Hematopoietic multipotent progenitor cell treated with erythropoietin and hydrocortisone succinate and interleukin-3 and kit ligand, for 17 days (in vitro differentiated cells): ENCODE measurements around the gene P2RX5.
"Not testable (repeated sequence)": the region's sequence is repeated elsewhere in the genome, so short reads cannot be mapped to it uniquely, and the experiment has no call there.

Experiments
- DNase-seq: peaks from one replicate; pipeline ENCODE4 v3.0.0-alpha.2; 2015; ENCODE audit warnings: low spot score

P2RX5 gene

DNA sequence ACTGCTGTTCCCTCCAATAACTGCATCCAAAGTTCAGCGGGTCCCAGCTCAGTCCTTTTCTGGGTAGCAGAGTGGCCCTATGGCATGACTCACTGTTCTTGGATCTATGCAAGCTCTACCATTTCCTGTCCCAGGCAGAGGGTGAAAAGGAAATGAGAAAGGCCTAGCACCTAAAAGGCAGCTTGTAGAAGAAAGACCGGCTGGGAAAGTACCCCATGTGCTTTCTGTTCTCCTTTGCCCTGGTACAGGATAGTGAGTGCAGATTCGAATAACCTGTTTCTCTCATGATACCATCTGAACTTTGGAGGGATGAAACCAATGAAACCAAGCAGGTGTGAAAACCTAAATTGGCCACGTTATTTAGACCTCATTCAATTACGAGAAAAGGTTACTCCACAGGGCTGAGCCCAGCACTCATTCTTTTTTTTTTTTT, 15.0 kb upstream of the P2RX5 start:
- no peak for DNase-seq

DNA sequence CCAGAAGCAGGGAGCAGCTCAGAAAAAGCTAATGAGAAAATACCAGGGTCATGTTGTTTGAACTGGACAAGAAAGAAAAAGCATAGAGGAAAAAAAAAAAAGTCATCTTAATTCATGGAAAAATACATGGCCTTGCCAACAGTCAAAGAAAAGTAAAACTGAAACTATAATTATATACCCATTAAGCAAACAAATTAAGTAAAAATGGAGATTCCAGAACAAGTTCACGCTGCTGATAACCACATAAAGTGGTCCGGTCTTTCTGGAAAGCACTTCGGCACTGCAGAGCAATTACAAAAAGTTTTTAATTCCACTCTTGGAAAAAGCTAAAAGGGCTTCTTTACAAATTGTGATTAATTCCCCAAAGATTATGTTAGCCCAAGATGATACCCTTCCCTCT, 12.4 kb upstream of the P2RX5 start:
- DNase-seq, result no peak

DNA sequence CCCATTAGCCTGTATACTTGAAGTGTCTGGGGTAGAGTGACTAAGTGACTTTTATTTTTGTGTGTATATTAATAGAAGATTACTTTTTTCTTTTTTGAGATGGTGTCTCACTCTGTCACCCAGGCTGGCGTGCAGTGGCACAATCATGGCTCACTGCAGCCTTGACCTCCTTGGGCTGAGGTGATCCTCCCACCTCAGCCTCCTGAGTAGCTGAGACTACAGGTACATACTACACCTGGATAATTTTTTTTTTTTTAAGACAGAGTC, 9.7 kb upstream of the P2RX5 start:
- DNase-seq, result not testable (repeated sequence)

DNA sequence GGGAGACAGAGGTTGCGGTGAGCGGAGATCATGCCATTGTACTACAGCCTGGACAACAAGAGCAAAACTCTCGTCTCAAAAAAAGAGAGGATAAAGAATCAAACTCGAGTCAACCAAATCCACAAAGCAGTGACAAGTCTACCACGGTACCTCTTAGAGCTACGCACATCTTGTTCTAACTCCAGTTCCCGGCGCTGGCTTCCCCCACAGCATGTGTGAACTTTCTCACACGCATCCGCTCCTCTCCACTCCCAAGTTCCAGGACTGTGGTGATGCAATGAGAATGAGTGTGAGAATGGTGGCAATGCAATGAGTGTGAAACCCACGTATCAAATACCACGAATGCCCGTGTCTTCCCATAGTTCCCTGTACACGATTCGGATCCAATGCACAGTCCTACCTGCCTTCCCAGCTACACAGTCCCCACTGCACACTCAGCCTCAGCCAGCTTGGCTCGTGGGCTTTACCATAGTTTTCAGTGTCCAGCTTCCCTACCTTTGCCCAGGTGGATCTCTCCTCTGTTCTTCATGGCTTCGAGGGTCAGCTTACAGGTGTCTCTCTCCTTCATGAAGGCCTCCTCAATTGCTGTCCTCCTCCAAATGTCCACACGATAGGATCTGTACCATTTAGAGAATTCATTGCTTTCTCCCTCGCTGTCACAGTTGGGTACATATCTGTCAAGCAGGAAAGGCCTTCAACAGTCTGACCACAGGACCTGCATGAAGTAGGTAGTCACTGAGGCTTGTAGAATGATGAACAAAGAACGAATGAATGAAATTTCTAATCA, 9.2 kb upstream of the P2RX5 start:
- no peak for DNase-seq

DNA sequence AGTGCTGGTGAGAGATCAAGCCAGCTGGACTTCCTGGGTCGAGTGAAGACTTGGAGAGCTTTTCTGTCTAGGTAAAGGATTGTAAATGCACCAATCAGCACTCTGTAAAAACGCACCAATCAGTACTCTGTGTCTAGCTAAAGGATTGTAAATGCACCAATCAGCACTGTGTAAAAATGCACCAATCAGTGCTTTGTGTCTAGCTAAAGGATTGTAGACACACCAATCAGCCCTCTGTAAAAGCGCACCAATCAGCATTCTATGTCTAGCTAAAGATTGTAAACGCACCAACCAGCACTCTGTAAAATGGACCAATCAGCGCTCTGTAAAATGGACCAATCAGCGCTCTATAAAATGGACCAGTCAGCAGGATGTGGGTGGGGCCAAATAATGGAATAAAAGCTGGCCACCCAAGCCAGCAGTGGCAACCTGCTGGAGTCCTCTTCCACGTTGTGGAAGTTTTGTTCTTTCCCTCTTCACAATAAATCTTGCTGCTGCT, 6.1 kb upstream of the P2RX5 start:
- not testable (repeated sequence) for DNase-seq

DNA sequence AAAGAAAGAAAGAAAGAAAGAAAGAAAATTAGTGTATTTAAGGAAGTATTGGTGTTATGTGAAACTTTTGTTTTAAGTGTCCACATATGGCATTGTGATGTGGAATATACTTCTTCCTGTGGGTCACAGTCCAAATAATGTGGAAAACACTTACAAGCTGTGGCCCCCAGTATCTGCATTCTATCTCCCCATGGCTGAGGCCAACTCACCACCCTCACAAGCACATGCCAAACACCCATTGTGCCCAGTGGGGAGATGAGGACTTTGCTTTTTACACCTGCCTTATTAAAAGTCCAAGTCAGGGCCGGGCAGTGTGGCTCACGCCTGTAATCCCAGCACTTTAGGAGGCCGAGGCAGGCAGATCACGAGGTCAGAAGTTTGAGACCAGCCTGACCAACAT, 4.0 kb upstream of the P2RX5 start:
- DNase-seq, result no peak

DNA sequence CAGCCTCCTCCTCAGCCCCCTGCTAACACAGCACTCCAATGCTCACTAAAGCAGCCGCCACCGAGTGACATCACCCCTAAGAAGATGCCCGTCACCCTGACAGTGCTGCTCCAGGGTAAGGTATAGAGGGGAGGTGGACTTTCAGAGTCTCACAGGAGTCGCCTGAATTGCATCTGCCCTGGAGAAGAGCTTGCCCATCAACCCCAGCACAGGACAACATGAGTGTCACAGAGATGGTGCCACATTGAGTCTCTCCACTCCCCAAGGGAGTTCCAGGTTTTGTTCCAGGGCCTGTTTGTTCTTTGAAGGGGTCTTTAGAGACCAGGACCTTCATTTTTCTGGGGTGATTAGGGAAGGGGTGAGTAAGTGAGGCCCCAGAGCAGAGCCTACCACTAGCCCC, 2.2 kb upstream of the P2RX5 start:
- DNase-seq, result no peak

DNA sequence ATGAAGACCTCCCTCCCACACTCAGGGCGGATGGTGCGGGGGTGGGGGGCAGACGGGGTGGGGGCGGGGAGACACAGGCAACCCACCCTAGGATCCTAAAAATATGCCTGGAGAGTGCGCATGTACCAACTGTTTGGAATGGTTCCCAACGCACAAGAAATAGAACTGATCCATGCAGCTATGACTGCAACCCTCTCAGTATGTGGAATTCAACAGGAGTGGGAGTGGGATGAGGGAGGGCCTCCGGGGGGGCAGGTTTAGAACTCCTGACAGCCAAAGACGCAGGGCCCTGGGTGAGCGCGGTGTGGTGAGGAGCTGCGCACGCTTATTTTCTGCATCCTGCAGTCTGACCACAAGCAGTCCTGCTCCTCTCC, 1.1 kb upstream of the P2RX5 start:
- no peak for DNase-seq

DNA sequence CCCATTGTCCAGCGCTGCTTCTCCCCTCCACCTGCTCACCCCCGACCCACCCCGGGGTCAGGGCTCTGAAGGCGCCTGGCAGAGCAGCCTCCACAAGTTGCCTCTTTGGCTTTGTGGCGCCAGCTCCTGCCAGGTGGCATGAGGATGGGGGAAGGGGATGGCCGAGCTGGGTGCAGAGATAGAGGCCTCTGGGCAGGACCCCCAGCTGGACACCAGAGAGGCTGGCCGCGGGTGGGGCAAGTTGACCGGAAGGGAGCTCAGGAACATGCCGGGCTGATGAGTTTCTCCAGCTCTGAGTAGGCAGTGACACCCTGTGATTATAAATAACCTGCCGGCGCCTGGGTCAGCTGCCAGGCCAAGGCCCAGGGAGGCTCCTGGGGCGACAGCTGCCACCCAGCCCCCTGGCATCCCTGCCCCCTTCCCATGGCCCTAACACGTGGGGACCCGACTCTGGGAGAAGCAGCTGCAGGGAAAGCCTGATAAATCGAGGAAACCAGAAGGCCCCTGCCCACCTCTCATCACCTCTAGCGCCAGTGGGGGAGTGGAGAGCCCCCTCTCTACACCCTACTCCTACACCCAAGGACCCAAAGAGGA, 729 bp downstream of the P2RX5 start:
- no peak for DNase-seq

DNA sequence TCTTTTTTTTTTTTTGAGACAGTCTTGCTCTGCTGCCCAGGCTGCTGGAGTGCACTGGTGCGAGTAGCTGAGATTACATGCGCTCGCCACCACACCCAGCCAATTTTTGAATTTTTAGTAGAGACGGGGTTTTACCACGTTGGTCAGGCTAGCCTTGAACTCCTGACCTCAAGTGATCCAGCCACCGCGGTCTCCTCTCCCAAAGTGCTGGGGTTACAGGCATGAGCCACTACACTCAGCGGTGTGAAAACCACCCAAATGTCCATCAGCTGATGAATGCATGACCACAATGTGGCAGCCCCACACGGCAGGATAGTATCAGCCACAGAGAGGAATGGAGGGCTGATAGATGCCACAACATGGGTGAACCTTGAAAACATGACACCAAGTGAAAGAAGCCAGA, 2.1 kb downstream of the P2RX5 start:
- no peak for DNase-seq

DNA sequence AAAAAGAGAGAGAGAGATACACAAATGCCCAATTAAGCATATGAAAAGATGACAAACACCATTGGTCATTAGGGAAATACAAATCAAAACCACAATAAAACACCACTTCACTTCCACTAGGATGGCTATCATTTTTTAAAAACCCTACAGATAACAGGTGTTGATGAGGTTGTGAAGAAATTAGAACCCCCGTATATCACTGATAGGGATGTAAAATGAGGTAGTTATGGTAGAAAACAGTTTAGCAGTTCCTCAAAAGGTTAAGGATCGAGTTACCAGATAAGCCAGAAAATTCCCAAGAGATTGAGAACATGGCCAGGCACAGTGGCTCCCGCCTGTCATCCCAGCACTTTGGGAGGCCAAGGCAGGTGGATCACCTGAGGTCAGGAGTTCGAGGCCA, 2.8 kb downstream of the P2RX5 start:
- DNase-seq, result no peak

DNA sequence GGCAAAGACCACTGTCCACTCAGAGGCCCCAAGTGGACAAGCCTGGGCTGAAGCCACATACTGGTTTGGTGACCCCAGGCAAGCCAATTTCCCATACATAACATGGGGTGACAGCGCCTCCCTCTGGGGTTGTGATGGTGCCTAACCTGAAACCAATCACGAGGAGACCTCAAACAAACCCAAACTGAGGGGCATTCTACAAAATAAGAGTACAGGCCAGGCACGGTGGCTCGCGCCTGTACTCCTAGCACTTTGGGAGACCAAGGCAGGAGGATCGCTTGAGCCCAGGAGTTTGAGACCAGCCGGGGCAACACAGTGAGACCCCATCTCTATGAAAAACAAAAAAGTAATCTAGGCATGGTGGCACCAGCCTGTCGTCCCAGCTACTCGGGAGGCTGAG, 3.6 kb downstream of the P2RX5 start:
- DNase-seq, result peak; percentile 14

DNA sequence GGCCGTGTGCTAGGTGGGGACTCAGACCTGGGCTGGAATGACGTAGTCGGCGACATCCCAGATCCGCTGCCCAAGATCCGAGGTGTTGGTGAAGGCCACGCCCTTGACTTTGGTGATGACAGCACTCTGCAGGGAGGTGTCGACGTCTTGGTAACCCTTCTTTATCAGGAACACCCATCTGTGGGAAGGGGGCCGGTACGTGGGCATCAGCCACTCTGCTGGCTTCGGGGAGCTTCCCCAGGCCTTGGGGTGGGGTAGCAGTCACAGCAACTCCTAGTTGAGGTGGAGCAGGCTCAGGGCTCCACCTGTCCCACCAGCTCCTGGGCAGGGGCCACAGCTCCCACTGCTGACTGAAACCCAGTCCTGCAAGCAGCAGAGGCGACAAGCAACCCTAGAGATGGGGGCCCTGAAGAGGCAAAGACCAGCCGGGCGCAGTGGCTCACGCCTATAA, 4.3 kb downstream of the P2RX5 start:
- DNase-seq, result no peak

DNA sequence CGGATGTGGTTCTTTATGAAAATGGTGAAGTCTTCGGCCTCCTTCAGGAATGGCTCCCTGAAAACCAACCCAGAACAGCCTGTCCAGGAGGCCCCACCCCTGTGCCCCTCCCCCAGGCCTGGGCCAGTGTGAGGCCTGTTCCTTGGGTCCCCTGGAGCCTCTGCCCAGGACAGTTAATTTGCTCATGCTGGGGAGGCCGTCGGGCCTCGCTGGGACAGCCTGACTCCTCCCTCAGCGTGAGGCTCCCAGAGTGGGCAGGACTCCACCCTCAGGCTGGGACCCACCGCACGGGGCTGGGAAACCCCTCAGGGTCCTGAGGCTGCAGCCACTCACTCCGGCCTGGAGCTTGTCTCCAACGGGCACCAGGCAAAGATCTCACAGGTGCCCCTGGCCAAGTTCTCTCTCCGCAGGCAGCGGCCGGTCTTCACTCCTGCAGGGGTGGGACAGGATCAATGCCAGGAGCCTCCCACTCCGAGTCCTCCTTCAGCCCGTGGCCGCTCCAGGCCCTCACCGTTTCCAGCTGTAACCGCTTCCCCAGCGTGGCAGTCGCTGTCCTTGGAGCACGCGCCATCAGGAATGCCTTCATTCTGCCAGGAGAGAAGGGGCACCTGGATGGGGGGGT, 5.8 kb downstream of the P2RX5 start:
- no peak for DNase-seq

DNA sequence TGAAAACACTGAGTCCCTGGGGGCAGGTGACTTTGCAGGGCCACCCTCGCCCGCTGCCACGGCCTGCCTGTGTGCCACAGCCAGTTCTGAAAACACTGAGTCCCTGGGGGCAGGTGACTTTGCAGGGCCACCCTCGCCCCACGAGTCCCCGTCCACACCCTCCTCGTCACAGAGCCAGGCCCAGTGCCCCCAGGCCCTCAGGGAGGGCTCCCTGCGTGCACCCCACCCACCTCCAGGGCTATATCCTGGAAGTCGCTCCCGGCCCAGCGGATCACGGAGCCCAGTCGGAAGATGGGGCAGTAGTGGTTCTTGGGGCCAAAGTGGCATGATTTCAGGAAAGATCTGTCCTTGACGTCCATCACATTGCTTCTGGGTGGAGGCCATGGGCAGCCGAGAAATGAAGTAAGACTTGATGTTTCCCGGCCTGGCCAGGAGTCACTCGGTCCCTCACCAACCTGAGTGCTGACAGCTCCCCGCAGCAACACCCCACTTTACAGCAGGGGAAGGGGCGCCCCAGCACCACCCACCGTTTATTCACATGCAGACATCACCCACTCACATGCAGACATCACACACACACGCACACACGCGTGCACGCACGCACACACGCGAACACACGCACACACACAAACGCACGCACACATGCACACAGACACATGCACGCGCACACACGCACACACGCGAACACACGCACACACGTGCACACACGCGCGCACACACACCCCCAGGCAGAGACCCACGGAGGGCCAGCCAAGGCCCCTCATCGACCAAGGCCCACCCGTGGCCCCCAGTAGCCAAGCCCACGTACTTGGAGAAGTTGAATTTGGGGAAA, 6.5 kb downstream of the P2RX5 start:
- DNase-seq, result no peak

DNA sequence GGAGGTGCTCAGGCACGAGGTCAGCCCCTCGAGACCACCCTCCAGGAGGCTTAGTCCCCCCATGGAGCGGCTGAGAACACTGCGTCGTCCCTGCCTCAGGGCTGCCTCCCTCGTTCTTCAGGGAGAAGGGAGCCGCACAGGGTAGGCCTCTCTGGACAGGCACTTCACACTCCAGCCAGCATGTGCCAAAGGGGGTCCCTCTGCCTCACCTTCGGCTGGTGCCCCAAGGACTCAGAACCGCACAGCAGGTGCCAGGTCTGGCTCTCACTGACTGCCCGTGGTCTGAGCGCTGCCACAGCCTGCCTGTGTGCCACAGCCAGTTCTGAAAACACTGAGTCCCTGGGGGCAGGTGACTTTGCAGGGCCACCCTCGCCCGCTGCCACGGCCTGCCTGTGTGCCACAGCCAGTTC, 7.1 kb downstream of the P2RX5 start:
- no peak for DNase-seq

DNA sequence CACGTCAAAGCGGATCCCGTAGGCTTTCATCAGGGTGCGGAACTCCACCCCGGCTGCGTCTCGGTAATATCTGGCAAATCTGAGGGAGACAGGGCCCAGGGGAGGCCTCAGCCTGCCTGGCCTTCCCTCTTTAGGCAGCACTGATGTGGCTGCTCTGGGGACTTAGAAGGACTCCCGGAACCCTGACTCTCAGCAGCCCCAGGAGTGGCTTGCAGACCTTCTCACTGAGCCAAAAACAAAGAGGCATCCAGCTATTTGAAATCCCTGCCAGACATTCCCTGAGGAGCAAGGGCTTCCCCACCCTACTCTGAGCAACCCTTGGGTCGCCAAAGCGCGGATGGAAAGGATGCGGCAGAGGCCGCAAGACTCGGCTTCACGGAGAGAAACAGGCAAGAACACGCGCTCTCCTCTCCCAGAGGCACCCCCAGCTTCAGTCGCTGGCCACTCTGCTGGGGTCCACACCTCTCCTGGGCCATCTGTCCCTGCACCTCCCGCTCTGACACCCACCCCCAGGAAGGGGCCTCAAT, 7.9 kb downstream of the P2RX5 start:
- no peak for DNase-seq

DNA sequence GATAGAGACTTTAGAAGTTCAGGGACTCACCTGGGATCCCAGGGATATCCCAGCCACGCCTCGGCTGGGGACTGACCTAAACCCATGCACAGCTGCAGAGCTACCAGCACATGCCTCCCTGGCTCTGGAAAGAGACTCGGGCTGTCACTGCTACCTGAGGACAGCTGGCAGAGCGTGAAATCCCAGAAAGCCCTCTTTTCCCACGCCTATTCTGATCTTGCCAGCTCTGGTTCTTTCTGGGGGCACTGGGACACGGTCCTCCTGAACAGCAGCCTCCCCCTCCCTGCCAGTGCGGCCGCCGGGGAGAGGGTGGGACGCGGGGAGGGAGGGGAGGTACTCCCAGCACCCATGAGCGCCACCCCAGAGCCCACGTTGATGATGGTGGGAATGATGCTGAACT, 10.8 kb downstream of the P2RX5 start:
- no peak for DNase-seq

DNA sequence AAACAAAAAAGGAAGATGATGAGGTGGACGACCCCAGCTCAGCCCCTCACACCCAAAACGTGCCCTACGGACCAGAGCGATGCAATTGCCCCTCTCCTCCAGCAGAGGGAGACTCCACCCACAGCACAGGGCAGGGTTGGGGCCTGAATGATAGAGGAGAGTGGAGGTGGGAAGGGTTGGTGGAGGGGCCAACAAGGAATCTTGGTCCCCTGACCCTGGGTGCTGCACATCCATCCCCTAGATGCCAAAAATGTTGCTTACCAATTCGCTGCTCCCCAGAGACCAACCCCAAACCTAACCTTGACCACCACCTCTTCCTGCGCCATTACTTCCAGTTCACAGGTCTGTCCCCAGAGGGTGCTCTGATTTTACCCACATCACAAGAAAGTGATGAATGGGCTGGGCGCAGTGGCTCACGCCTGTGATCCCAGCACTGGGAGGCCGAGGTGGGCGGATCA, 12.9 kb downstream of the P2RX5 start:
- peak; percentile 52 for DNase-seq

DNA sequence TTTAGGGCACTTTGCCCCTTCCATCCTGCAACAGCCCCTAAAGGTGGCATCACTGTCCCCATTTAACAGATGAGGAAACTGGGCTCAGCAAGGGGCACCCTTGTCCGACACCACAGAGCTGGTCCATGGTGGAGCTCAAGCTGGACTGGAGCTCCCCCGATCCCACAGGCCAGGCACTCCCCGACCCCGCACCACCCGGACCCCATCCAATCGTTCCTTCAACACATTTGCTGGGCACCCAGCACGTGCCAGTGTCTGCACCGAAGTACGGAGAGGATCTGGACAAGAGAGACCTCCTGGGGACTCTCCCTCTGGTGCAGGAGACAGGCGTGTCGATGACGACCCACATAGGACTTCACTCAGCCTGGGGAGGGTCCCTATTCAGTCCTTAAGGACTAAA, 13.9 kb downstream of the P2RX5 start:
- DNase-seq, result no peak

DNA sequence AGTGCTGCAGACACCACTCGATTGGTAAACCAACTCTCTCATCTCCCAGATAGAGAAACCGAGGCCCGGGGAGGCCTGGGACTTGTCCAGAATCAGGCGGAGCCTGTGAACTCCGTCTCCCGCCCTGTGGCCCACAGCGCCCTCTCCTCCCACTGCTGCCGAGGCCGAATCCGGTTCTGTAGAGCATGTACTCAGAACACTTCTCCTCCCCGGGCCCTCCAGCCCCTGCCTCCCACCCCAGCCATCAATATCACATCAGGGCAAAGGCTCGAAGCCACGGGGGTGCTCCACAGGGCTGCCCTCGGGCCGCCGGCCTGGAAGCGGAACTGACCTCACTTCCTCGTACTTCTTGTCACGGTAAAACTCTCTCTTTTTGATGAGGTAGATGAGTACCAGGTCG, 14.4 kb downstream of the P2RX5 start:
- DNase-seq, result no peak

DNA sequence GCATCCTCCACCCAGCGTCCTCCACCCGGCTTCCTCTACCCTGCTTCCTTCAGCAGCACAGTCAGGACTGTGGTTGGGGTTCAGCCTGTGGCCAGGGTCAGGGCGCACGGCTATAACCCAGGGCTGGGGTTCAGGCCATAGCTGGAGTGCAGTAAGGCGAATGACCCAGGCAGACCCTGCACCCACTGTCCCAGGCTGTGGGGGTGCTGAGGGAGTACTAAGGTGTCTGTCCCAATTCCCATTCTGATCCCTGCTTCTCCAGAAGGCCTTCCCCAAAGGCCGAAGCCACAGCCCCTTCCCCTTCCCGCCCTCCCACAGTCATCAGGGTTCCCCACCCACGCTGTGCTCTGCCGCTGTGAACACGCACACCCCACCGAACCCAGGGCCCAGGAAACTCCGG, 14.9 kb downstream of the P2RX5 start:
- DNase-seq, result no peak
